ENCODE results near the gene SLC25A21. TPM values are rescaled to one million over a fixed set of nuclear protein-coding genes. Genes with fewer than 3 reads are reported as not detected.

The SLC25A21 gene
- total RNA-seq, 5 donors from 2014 or later (not counting 1 experiment from before 2014, with no cell fraction given), result not detected

GRCh38 chr14:36655963-36656686 is 516.3 kb downstream of the SLC25A21 start:
- peaks cover 26 to 73% of the 10 kb centered on the region in 2 experiments for H3K27me3 ChIP-seq (replicated peaks in 1 of 2; ENCODE audit: control insufficient read depth in 2 of 2, extremely low read depth in 1 of 2, insufficient read depth in 2 of 2, low read length in 1 of 2)
- DNase-seq (peak in 1 of 35 experiments; percentile 7), ATAC-seq (replicated peaks in 1 of 4) (peak in 1 of 4 experiments; percentile 20)
- H3K4me1 ChIP-seq (ENCODE audit: control insufficient read depth in 1 of 2, extremely low read depth in 1 of 2, insufficient read depth in 2 of 2, low read length in 2 of 2), result peaks cover 2 to 30% of the 10 kb centered on the region in 2 experiments
- WGBS (ENCODE audit: insufficient coverage), result 7% methylated on average over 46 of the region's 48 CpGs
- no peak overlapping the region for H3K27ac ChIP-seq (ENCODE audit: low read length)
- Mint-ChIP-seq H3K4me3 (peak overlapping the region in 2 of 3 donors; percentile 22 to 68), H3K36me3 (no peaks in the 10 kb centered on the region), H3K4me1 (peaks cover 32 to 41% (median 34%) of the 10 kb centered on the region in 3 donors), H3K27me3 (peaks cover 60 to 93% of the 10 kb centered on the region in 2 donors), H3K9me3 (peaks cover 0 to 3% (median 0%) of the 10 kb centered on the region in 3 donors), H3K27ac (no peak overlapping the region)
- peak overlapping the region in 1 of 2 donors; percentile 49 for H3K4me3 ChIP-seq (ENCODE audit: control insufficient read depth in 1 of 2, extremely low read depth in 1 of 2, low read length in 1 of 2)
- ChIA-PET POLR2A (no interaction called here), CTCF (no interaction called here)
- H3K9me3 ChIP-seq, result no peaks in the 10 kb centered on the region
- H3K36me3 ChIP-seq (ENCODE audit: control insufficient read depth in 2 of 2, extremely low read depth in 1 of 2, insufficient read depth in 1 of 2, low read length in 1 of 2), result no peaks in the 10 kb centered on the region

GRCh38 chr14:36655571-36655962 is 516.8 kb downstream of the SLC25A21 start:
- peaks cover 29 to 40% (median 30%) of the 10 kb centered on the region in 3 donors for H3K4me1 Mint-ChIP-seq
- H3K4me3 Mint-ChIP-seq, result peak overlapping the region in 2 of 3 donors; percentile 21 to 68
- H3K36me3 ChIP-seq (ENCODE audit: control insufficient read depth in 2 of 2, extremely low read depth in 1 of 2, insufficient read depth in 1 of 2, low read length in 1 of 2), result no peaks in the 10 kb centered on the region
- peaks cover 26 to 69% of the 10 kb centered on the region in 2 experiments for H3K27me3 ChIP-seq (replicated peaks in 1 of 2; ENCODE audit: control insufficient read depth in 2 of 2, extremely low read depth in 1 of 2, insufficient read depth in 2 of 2, low read length in 1 of 2)
- no peak overlapping the region for H3K27ac ChIP-seq (ENCODE audit: low read length)
- H3K4me1 ChIP-seq (ENCODE audit: control insufficient read depth in 1 of 2, extremely low read depth in 1 of 2, insufficient read depth in 2 of 2, low read length in 2 of 2), result peaks cover 2 to 30% of the 10 kb centered on the region in 2 experiments
- CTCF ChIA-PET, result no interaction called here
- peak overlapping the region in 1 of 2 donors; percentile 49 for H3K4me3 ChIP-seq (ENCODE audit: control insufficient read depth in 1 of 2, extremely low read depth in 1 of 2, low read length in 1 of 2)
- H3K9me3 ChIP-seq, result no peaks in the 10 kb centered on the region
- WGBS (ENCODE audit: insufficient coverage), result 31% methylated on average over 8 of the region's 11 CpGs
- no peak for ATAC-seq (replicated peaks in 1 of 4)
- POLR2A ChIA-PET, result no interaction called here
- peaks cover 0 to 3% (median 0%) of the 10 kb centered on the region in 3 donors for H3K9me3 Mint-ChIP-seq
- DNase-seq, result no peak
- no peaks in the 10 kb centered on the region for H3K36me3 Mint-ChIP-seq
- peaks cover 56 to 90% of the 10 kb centered on the region in 2 donors for H3K27me3 Mint-ChIP-seq
- peak overlapping the region in 1 of 2 donors; percentile 74 for H3K27ac Mint-ChIP-seq

GRCh38 chr14:36654794-36655381 is 517.5 kb downstream of the SLC25A21 start:
- peak overlapping the region in 1 of 2 donors; percentile 3 for H3K4me3 ChIP-seq (ENCODE audit: control insufficient read depth in 1 of 2, extremely low read depth in 1 of 2, low read length in 1 of 2)
- peaks cover 55 to 90% of the 10 kb centered on the region in 2 donors for H3K27me3 Mint-ChIP-seq
- H3K36me3 ChIP-seq (ENCODE audit: control insufficient read depth in 2 of 2, extremely low read depth in 1 of 2, insufficient read depth in 1 of 2, low read length in 1 of 2), result no peaks in the 10 kb centered on the region
- ATAC-seq (replicated peaks in 1 of 4) (no peak), DNase-seq (no peak)
- ChIA-PET CTCF (no interaction called here), POLR2A (no interaction called here)
- peaks cover 2 to 30% of the 10 kb centered on the region in 2 experiments for H3K4me1 ChIP-seq (ENCODE audit: control insufficient read depth in 1 of 2, extremely low read depth in 1 of 2, insufficient read depth in 2 of 2, low read length in 2 of 2)
- 10% methylated on average over 31 of the region's 34 CpGs for WGBS (ENCODE audit: insufficient coverage)
- peak overlapping the region in 1 of 3 donors; percentile 68 for H3K4me3 Mint-ChIP-seq
- peaks cover 26 to 64% of the 10 kb centered on the region in 2 experiments for H3K27me3 ChIP-seq (replicated peaks in 1 of 2; ENCODE audit: control insufficient read depth in 2 of 2, extremely low read depth in 1 of 2, insufficient read depth in 2 of 2, low read length in 1 of 2)
- H3K9me3 Mint-ChIP-seq, result peaks cover 0 to 3% (median 0%) of the 10 kb centered on the region in 3 donors
- peaks cover 27 to 39% (median 29%) of the 10 kb centered on the region in 3 donors for H3K4me1 Mint-ChIP-seq
- H3K9me3 ChIP-seq, result no peaks in the 10 kb centered on the region
- no peak overlapping the region for H3K27ac Mint-ChIP-seq
- H3K36me3 Mint-ChIP-seq, result no peaks in the 10 kb centered on the region
- H3K27ac ChIP-seq (ENCODE audit: low read length), result no peak overlapping the region

- Mint-ChIP-seq H3K27me3 (peaks cover 49 to 89% of the 10 kb centered on the region in 2 donors), H3K4me1 (peaks cover 23 to 37% (median 28%) of the 10 kb centered on the region in 3 donors), H3K9me3 (peaks cover 0 to 3% (median 0%) of the 10 kb centered on the region in 3 donors), H3K36me3 (no peaks in the 10 kb centered on the region), H3K4me3 (peak overlapping the region in 1 of 3 donors; percentile 68), H3K27ac (no peak overlapping the region)
- peak overlapping the region in 1 of 2 donors; percentile 3 for H3K4me3 ChIP-seq (ENCODE audit: control insufficient read depth in 1 of 2, extremely low read depth in 1 of 2, low read length in 1 of 2)
- H3K27ac ChIP-seq (ENCODE audit: low read length), result no peak overlapping the region
- no peaks in the 10 kb centered on the region for H3K9me3 ChIP-seq
- no peaks in the 10 kb centered on the region for H3K36me3 ChIP-seq (ENCODE audit: control insufficient read depth in 2 of 2, extremely low read depth in 1 of 2, insufficient read depth in 1 of 2, low read length in 1 of 2)
- DNase-seq (no peak), ATAC-seq (replicated peaks in 1 of 4) (no peak)
- peaks cover 29 to 57% of the 10 kb centered on the region in 2 experiments for H3K27me3 ChIP-seq (replicated peaks in 1 of 2; ENCODE audit: control insufficient read depth in 2 of 2, extremely low read depth in 1 of 2, insufficient read depth in 2 of 2, low read length in 1 of 2)
- peaks cover 2 to 30% of the 10 kb centered on the region in 2 experiments for H3K4me1 ChIP-seq (ENCODE audit: control insufficient read depth in 1 of 2, extremely low read depth in 1 of 2, insufficient read depth in 2 of 2, low read length in 2 of 2)
- 15% methylated on average over 23 of the region's 31 CpGs for WGBS (ENCODE audit: insufficient coverage)
- POLR2A ChIA-PET, result no interaction called here
- CTCF ChIA-PET, result no interaction called here
Measured at GRCh38 chr14:36653962-36654793, 518.2 kb downstream of the SLC25A21 start.

GRCh38 chr14:36653413-36653812 is 519.0 kb downstream of the SLC25A21 start:
- DNase-seq (no peak), ATAC-seq (replicated peaks in 1 of 4) (no peak)
- Histone ChIP-seq H3K27me3 (replicated peaks in 1 of 2; ENCODE audit: control insufficient read depth in 2 of 2, extremely low read depth in 1 of 2, insufficient read depth in 2 of 2, low read length in 1 of 2) (peaks cover 33 to 51% of the 10 kb centered on the region in 2 experiments), H3K36me3 (ENCODE audit: control insufficient read depth in 2 of 2, extremely low read depth in 1 of 2, insufficient read depth in 1 of 2, low read length in 1 of 2) (no peaks in the 10 kb centered on the region), H3K4me3 (ENCODE audit: control insufficient read depth in 1 of 2, extremely low read depth in 1 of 2, low read length in 1 of 2) (no peak overlapping the region), H3K9me3 (no peaks in the 10 kb centered on the region), H3K27ac (ENCODE audit: low read length) (no peak overlapping the region), H3K4me1 (ENCODE audit: control insufficient read depth in 1 of 2, extremely low read depth in 1 of 2, insufficient read depth in 2 of 2, low read length in 2 of 2) (peaks cover 2 to 26% of the 10 kb centered on the region in 2 experiments)
- peaks cover 0 to 3% (median 0%) of the 10 kb centered on the region in 3 donors for H3K9me3 Mint-ChIP-seq
- no peak overlapping the region for H3K4me3 Mint-ChIP-seq
- H3K4me1 Mint-ChIP-seq, result peaks cover 18 to 33% (median 24%) of the 10 kb centered on the region in 3 donors
- CTCF ChIA-PET, result no interaction called here
- H3K27me3 Mint-ChIP-seq, result peaks cover 46 to 89% of the 10 kb centered on the region in 2 donors
- H3K27ac Mint-ChIP-seq, result no peak overlapping the region
- H3K36me3 Mint-ChIP-seq, result no peaks in the 10 kb centered on the region
- WGBS (ENCODE audit: insufficient coverage), result no CpG with 5 or more reads among the region's 3 CpGs
- POLR2A ChIA-PET, result no interaction called here
